ENCODE results near the gene LONP2. TPM values are rescaled to one million over a fixed set of nuclear protein-coding genes. Genes with fewer than 3 reads are reported as not detected.

LONP2 gene
- total and polyA plus RNA-seq, 2 of the 13 experiments (the other 11 are each of a cell fraction or from before 2014, with no cell fraction given), result 39.2 to 63.3 TPM

DNA sequence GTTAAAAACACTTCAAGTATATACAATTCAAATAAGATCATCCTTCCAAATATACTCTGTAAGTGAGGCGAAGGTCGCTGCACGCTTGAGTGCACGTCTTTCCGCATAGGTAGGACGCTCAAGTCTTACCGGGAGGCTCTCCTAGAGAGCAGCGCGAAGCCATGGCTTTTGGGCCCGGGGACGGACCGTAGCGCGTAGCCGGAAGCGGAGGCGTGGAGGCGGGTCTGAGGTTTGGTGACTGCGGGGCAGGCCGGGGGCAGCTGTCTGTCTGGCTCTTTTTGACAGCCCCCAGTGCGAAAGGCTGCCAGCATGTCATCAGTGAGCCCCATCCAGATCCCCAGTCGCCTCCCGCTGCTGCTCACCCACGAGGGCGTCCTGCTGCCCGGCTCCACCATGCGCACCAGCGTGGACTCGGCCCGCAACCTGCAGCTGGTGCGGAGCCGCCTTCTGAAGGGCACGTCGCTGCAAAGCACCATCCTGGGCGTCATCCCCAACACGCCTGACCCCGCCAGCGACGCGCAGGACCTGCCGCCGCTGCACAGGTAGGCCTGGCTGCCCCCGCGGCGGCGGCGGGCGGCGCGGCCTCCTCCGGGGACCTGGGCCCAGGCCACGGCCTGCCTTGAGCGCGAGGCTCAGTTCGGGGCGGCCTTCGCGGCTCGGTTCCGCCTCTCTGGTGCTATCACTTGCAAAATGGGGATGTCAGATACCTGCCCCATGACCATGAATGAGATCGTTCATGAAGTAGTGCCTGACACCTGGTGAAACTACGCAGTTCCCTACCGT, at the start of gene LONP2 (continued):
- TF ChIP-seq, protein P1, sequence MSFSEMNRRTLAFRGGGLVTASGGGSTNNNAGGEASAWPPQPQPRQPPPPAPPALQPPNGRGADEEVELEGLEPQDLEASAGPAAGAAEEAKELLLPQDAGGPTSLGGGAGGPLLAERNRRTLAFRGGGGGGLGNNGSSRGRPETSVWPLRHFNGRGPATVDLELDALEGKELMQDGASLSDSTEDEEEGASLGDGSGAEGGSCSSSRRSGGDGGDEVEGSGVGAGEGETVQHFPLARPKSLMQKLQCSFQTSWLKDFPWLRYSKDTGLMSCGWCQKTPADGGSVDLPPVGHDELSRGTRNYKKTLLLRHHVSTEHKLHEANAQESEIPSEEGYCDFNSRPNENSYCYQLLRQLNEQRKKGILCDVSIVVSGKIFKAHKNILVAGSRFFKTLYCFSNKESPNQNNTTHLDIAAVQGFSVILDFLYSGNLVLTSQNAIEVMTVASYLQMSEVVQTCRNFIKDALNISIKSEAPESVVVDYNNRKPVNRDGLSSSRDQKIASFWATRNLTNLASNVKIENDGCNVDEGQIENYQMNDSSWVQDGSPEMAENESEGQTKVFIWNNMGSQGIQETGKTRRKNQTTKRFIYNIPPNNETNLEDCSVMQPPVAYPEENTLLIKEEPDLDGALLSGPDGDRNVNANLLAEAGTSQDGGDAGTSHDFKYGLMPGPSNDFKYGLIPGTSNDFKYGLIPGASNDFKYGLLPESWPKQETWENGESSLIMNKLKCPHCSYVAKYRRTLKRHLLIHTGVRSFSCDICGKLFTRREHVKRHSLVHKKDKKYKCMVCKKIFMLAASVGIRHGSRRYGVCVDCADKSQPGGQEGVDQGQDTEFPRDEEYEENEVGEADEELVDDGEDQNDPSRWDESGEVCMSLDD (CRISPR knock-in tag; IDR thresholded peaks at IDR 0.05; ENCODE audit: borderline replicate concordance), result no peak; the same call in 1 of the 2 replicates
- 0 out of 2 replicates have a peak, but pooled peaks have one; percentile 50 for TF ChIP-seq ZNF629 (CRISPR knock-in tag; conservative IDR thresholded peaks at IDR 0.05)
- TF ChIP-seq EED (CRISPR knock-in tag; IDR thresholded peaks at IDR 0.05), result peak; percentile 98
- no peak for TF ChIP-seq PCBP2 (optimal IDR thresholded peaks at IDR 0.05; ENCODE audit: low read depth, low read length, poor library complexity, severe bottlenecking)
- TF ChIP-seq BORCS8-MEF2B (CRISPR knock-in tag; IDR thresholded peaks at IDR 0.05), result peak; percentile 91
- TF ChIP-seq, protein P2, sequence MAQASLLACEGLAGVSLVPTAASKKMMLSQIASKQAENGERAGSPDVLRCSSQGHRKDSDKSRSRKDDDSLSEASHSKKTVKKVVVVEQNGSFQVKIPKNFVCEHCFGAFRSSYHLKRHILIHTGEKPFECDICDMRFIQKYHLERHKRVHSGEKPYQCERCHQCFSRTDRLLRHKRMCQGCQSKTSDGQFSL (CRISPR knock-in tag; IDR thresholded peaks at IDR 0.05), result peak; percentile 60
- TF ChIP-seq ZNF768 (CRISPR knock-in tag; IDR thresholded peaks at IDR 0.05), result peak; percentile 86; the same call in 1 of the 2 replicates
- no peak for TF ChIP-seq FOSL1 (CRISPR knock-in tag; IDR thresholded peaks at IDR 0.05; ENCODE audit: borderline replicate concordance)
- no peak for TF ChIP-seq ZFP41 (CRISPR knock-in tag; IDR thresholded peaks at IDR 0.05; ENCODE audit: borderline replicate concordance)
- TF ChIP-seq KLF16 (CRISPR knock-in tag; IDR thresholded peaks at IDR 0.05), result peak in 1 of 2 experiments; percentile 98; a peak in 2 of 4 replicates
- TF ChIP-seq, protein P3, sequence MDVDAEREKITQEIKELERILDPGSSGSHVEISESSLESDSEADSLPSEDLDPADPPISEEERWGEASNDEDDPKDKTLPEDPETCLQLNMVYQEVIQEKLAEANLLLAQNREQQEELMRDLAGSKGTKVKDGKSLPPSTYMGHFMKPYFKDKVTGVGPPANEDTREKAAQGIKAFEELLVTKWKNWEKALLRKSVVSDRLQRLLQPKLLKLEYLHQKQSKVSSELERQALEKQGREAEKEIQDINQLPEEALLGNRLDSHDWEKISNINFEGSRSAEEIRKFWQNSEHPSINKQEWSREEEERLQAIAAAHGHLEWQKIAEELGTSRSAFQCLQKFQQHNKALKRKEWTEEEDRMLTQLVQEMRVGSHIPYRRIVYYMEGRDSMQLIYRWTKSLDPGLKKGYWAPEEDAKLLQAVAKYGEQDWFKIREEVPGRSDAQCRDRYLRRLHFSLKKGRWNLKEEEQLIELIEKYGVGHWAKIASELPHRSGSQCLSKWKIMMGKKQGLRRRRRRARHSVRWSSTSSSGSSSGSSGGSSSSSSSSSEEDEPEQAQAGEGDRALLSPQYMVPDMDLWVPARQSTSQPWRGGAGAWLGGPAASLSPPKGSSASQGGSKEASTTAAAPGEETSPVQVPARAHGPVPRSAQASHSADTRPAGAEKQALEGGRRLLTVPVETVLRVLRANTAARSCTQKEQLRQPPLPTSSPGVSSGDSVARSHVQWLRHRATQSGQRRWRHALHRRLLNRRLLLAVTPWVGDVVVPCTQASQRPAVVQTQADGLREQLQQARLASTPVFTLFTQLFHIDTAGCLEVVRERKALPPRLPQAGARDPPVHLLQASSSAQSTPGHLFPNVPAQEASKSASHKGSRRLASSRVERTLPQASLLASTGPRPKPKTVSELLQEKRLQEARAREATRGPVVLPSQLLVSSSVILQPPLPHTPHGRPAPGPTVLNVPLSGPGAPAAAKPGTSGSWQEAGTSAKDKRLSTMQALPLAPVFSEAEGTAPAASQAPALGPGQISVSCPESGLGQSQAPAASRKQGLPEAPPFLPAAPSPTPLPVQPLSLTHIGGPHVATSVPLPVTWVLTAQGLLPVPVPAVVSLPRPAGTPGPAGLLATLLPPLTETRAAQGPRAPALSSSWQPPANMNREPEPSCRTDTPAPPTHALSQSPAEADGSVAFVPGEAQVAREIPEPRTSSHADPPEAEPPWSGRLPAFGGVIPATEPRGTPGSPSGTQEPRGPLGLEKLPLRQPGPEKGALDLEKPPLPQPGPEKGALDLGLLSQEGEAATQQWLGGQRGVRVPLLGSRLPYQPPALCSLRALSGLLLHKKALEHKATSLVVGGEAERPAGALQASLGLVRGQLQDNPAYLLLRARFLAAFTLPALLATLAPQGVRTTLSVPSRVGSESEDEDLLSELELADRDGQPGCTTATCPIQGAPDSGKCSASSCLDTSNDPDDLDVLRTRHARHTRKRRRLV (CRISPR knock-in tag; IDR thresholded peaks at IDR 0.05), result peak; percentile 76; the same call in 1 of the 2 replicates
- no peak for TF ChIP-seq NCOA5 (CRISPR knock-in tag; IDR thresholded peaks at IDR 0.05)
- TF ChIP-seq MEIS2 (CRISPR knock-in tag; IDR thresholded peaks at IDR 0.05), result peak; percentile 88
- no peak for TF ChIP-seq MEIS1 (CRISPR knock-in tag; IDR thresholded peaks at IDR 0.05; ENCODE audit: borderline replicate concordance)
- TF ChIP-seq PCBP1 (IDR thresholded peaks at IDR 0.05; ENCODE audit: borderline replicate concordance, low read depth, low read length), result peak; percentile 94; the same call in 1 of the 2 replicates
- TF ChIP-seq ZSCAN31 (CRISPR knock-in tag; IDR thresholded peaks at IDR 0.05; ENCODE audit: low read depth), result peak; percentile 99
- TF ChIP-seq, protein P4, sequence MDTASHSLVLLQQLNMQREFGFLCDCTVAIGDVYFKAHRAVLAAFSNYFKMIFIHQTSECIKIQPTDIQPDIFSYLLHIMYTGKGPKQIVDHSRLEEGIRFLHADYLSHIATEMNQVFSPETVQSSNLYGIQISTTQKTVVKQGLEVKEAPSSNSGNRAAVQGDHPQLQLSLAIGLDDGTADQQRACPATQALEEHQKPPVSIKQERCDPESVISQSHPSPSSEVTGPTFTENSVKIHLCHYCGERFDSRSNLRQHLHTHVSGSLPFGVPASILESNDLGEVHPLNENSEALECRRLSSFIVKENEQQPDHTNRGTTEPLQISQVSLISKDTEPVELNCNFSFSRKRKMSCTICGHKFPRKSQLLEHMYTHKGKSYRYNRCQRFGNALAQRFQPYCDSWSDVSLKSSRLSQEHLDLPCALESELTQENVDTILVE (CRISPR knock-in tag; IDR thresholded peaks at IDR 0.05), result peak; percentile 95
- TF ChIP-seq ZNF550 (CRISPR knock-in tag; IDR thresholded peaks at IDR 0.05; ENCODE audit: borderline replicate concordance), result no peak
